ENCODE data around the gene CDH4. TPM values are rescaled to one million over a fixed set of nuclear protein-coding genes. Genes with fewer than 3 reads are reported as not detected.

The CDH4 gene
- total RNA-seq, 1 donor from 2014 or later = 12.1 TPM

- no peak for TF ChIP-seq CTCF (IDR thresholded peaks at IDR 0.05; ENCODE audit: insufficient read depth, low read length, severe bottlenecking)
- H3K36me3 ChIP-seq (ENCODE audit: control insufficient read depth, insufficient read depth, low read length) = no peaks in the 10 kb centered on the region
- no peaks in the 10 kb centered on the region for H3K27me3 ChIP-seq (ENCODE audit: control insufficient read depth, insufficient read depth, low read length)
- DNase-seq (ENCODE audit: low read depth) = no peak
- H3K4me3 ChIP-seq (ENCODE audit: low read depth, low read length) = no peak overlapping the region
- no peak for FAIRE-seq
Observed at GRCh38 chr20:61875221-61875885, 623.3 kb downstream of the CDH4 start.

- DNase-seq (ENCODE audit: low read depth) (no peak), FAIRE-seq (no peak)
- no peaks in the 10 kb centered on the region for H3K36me3 ChIP-seq (ENCODE audit: control insufficient read depth, insufficient read depth, low read length)
- H3K27me3 ChIP-seq (ENCODE audit: control insufficient read depth, insufficient read depth, low read length) = no peaks in the 10 kb centered on the region
- no peak for TF ChIP-seq CTCF (IDR thresholded peaks at IDR 0.05; ENCODE audit: insufficient read depth, low read length, severe bottlenecking)
- no peak overlapping the region for H3K4me3 ChIP-seq (ENCODE audit: low read depth, low read length)
Observed at GRCh38 chr20:61875996-61876395, 623.9 kb downstream of the CDH4 start.

- no peaks in the 10 kb centered on the region for H3K27me3 ChIP-seq (ENCODE audit: control insufficient read depth, insufficient read depth, low read length)
- FAIRE-seq (no peak), DNase-seq (ENCODE audit: low read depth) (no peak)
- H3K36me3 ChIP-seq (ENCODE audit: control insufficient read depth, insufficient read depth, low read length) = no peaks in the 10 kb centered on the region
- TF ChIP-seq CTCF (IDR thresholded peaks at IDR 0.05; ENCODE audit: insufficient read depth, low read length, severe bottlenecking) = no peak
- no peak overlapping the region for H3K4me3 ChIP-seq (ENCODE audit: low read depth, low read length)
Observed at GRCh38 chr20:61876952-61877728, 625.1 kb downstream of the CDH4 start.

GRCh38 chr20:61877776-61878477 is 625.9 kb downstream of the CDH4 start:
- no peaks in the 10 kb centered on the region for H3K36me3 ChIP-seq (ENCODE audit: control insufficient read depth, insufficient read depth, low read length)
- FAIRE-seq (no peak), DNase-seq (ENCODE audit: low read depth) (no peak)
- H3K27me3 ChIP-seq (ENCODE audit: control insufficient read depth, insufficient read depth, low read length) = no peaks in the 10 kb centered on the region
- no peak overlapping the region for H3K4me3 ChIP-seq (ENCODE audit: low read depth, low read length)
- TF ChIP-seq CTCF (IDR thresholded peaks at IDR 0.05; ENCODE audit: insufficient read depth, low read length, severe bottlenecking) = no peak

GRCh38 chr20:61878478-61879302 is 626.6 kb downstream of the CDH4 start:
- no peaks in the 10 kb centered on the region for H3K27me3 ChIP-seq (ENCODE audit: control insufficient read depth, insufficient read depth, low read length)
- no peak overlapping the region for H3K4me3 ChIP-seq (ENCODE audit: low read depth, low read length)
- no peaks in the 10 kb centered on the region for H3K36me3 ChIP-seq (ENCODE audit: control insufficient read depth, insufficient read depth, low read length)
- TF ChIP-seq CTCF (IDR thresholded peaks at IDR 0.05; ENCODE audit: insufficient read depth, low read length, severe bottlenecking) = no peak
- DNase-seq (ENCODE audit: low read depth) (no peak), FAIRE-seq (no peak)
